ENCODE results near the gene PNPLA8.
A peak's percentile ranks its signal among the peaks of the same experiment; 100 is the strongest.

Gene PNPLA8

GRCh38 chr7:108459922-108460551, 65.9 kb downstream of the PNPLA8 start:
- peaks cover 37% of the 10 kb centered on the region for H3K27me3 ChIP-seq
- H3K27ac ChIP-seq, result no peak overlapping the region
- no peaks in the 10 kb centered on the region for H3K9me3 ChIP-seq
- no peak overlapping the region for H3K4me2 ChIP-seq
- peaks cover 12% of the 10 kb centered on the region for H4K20me1 ChIP-seq
- peaks cover 11% of the 10 kb centered on the region for H3K4me1 ChIP-seq
- H3K4me3 ChIP-seq, result no peak overlapping the region
- no peak for TF ChIP-seq Cebpa-rat (IDR thresholded peaks at IDR 0.05)
- H3K9ac ChIP-seq, result no peak overlapping the region
- H3K36me3 ChIP-seq, result no peaks in the 10 kb centered on the region

- Histone ChIP-seq H3K27me3 (peaks cover 57% of the 10 kb centered on the region), H3K4me1 (peaks cover 21% of the 10 kb centered on the region), H3K36me3 (no peaks in the 10 kb centered on the region), H3K9me3 (no peaks in the 10 kb centered on the region), H3K4me2 (no peak overlapping the region), H3K9ac (no peak overlapping the region), H4K20me1 (peaks cover 25% of the 10 kb centered on the region), H3K27ac (no peak overlapping the region), H3K4me3 (no peak overlapping the region)
- TF ChIP-seq Cebpa-rat (IDR thresholded peaks at IDR 0.05), result no peak
Observed at GRCh38 chr7:108457871-108458270, 68.1 kb downstream of the PNPLA8 start.

GRCh38 chr7:108456845-108457540, 68.9 kb downstream of the PNPLA8 start:
- Histone ChIP-seq H3K9ac (no peak overlapping the region), H4K20me1 (peaks cover 25% of the 10 kb centered on the region), H3K9me3 (no peaks in the 10 kb centered on the region), H3K4me1 (peaks cover 21% of the 10 kb centered on the region), H3K27ac (no peak overlapping the region), H3K4me2 (no peak overlapping the region), H3K36me3 (no peaks in the 10 kb centered on the region), H3K27me3 (peaks cover 57% of the 10 kb centered on the region), H3K4me3 (no peak overlapping the region)
- no peak for TF ChIP-seq Cebpa-rat (IDR thresholded peaks at IDR 0.05)

GRCh38 chr7:108455998-108456677, 69.8 kb downstream of the PNPLA8 start, which contains the start of gene NRCAM:
NRCAM (minus strand) TSS chr7:108456436; CDS start chr7:108240064, 216,372 bp downstream.
- Histone ChIP-seq H3K9ac (peak within 1 kb of the TSS; percentile 27; the same call in 1 of the 2 replicates), H3K27me3 (peaks cover 57% of the 10 kb centered on the region)

GRCh38 chr7:108455551-108455997, 70.4 kb downstream of the PNPLA8 start:
- Histone ChIP-seq H3K27ac (no peak overlapping the region), H3K4me2 (peak overlapping the region; percentile 100)

More at GRCh38 chr7:108455998-108456677, 69.8 kb downstream of the PNPLA8 start, which contains the start of gene NRCAM:
- Histone ChIP-seq H3K4me3 (peak within 1 kb of the TSS; percentile 71), H3K27ac (no peak within 1 kb of the TSS), H3K4me1 (peaks cover 21% of the 10 kb centered on the region), H3K4me2 (peak within 1 kb of the TSS; percentile 100), H4K20me1 (peaks cover 25% of the 10 kb centered on the region), H3K9me3 (no peaks in the 10 kb centered on the region), H3K36me3 (no peaks in the 10 kb centered on the region)
- TF ChIP-seq Cebpa-rat (IDR thresholded peaks at IDR 0.05), result no peak

GRCh38 chr7:108454674-108455550, 71.0 kb downstream of the PNPLA8 start:
- Histone ChIP-seq H3K4me3 (peak overlapping the region; percentile 71), H3K9me3 (no peaks in the 10 kb centered on the region), H3K9ac (peak overlapping the region; percentile 27; the same call in 1 of the 2 replicates), H3K4me1 (peaks cover 21% of the 10 kb centered on the region), H3K36me3 (no peaks in the 10 kb centered on the region), H4K20me1 (peaks cover 25% of the 10 kb centered on the region), H3K27me3 (peaks cover 57% of the 10 kb centered on the region), H3K4me2 (peak overlapping the region; percentile 100), H3K27ac (no peak overlapping the region)
- TF ChIP-seq Cebpa-rat (IDR thresholded peaks at IDR 0.05), result no peak

More at GRCh38 chr7:108455551-108455997, 70.4 kb downstream of the PNPLA8 start:
- H3K9ac ChIP-seq, result 0 out of 2 replicates have a peak overlapping the region, but pooled peaks have one; percentile 27
- TF ChIP-seq Cebpa-rat (IDR thresholded peaks at IDR 0.05), result no peak
- no peaks in the 10 kb centered on the region for H3K9me3 ChIP-seq
- H3K27me3 ChIP-seq, result peaks cover 57% of the 10 kb centered on the region
- H3K4me1 ChIP-seq, result peaks cover 21% of the 10 kb centered on the region
- peak overlapping the region; percentile 71 for H3K4me3 ChIP-seq
- H3K36me3 ChIP-seq, result no peaks in the 10 kb centered on the region
- peaks cover 25% of the 10 kb centered on the region for H4K20me1 ChIP-seq

- Histone ChIP-seq H3K27ac (no peak overlapping the region), H3K4me3 (peak overlapping the region; percentile 71), H3K36me3 (no peaks in the 10 kb centered on the region), H4K20me1 (peaks cover 25% of the 10 kb centered on the region), H3K4me2 (peak overlapping the region; percentile 100), H3K4me1 (peaks cover 21% of the 10 kb centered on the region), H3K27me3 (peaks cover 57% of the 10 kb centered on the region), H3K9ac (no peak overlapping the region), H3K9me3 (no peaks in the 10 kb centered on the region)
- no peak for TF ChIP-seq Cebpa-rat (IDR thresholded peaks at IDR 0.05)
Observed at GRCh38 chr7:108454317-108454673, 71.6 kb downstream of the PNPLA8 start.

GRCh38 chr7:108453320-108453719, 72.6 kb downstream of the PNPLA8 start:
- Histone ChIP-seq H3K4me3 (no peak overlapping the region), H4K20me1 (peaks cover 25% of the 10 kb centered on the region), H3K4me2 (no peak overlapping the region), H3K27me3 (peaks cover 53% of the 10 kb centered on the region), H3K9ac (no peak overlapping the region), H3K36me3 (no peaks in the 10 kb centered on the region), H3K4me1 (peaks cover 21% of the 10 kb centered on the region), H3K9me3 (no peaks in the 10 kb centered on the region), H3K27ac (no peak overlapping the region)
- no peak for TF ChIP-seq Cebpa-rat (IDR thresholded peaks at IDR 0.05)

GRCh38 chr7:108452707-108453106, 73.2 kb downstream of the PNPLA8 start:
- no peaks in the 10 kb centered on the region for H3K9me3 ChIP-seq
- no peak overlapping the region for H3K4me2 ChIP-seq
- H4K20me1 ChIP-seq, result peaks cover 25% of the 10 kb centered on the region
- TF ChIP-seq Cebpa-rat (IDR thresholded peaks at IDR 0.05), result no peak
- no peak overlapping the region for H3K27ac ChIP-seq
- H3K36me3 ChIP-seq, result no peaks in the 10 kb centered on the region
- H3K27me3 ChIP-seq, result peaks cover 47% of the 10 kb centered on the region
- H3K9ac ChIP-seq, result no peak overlapping the region
- H3K4me3 ChIP-seq, result no peak overlapping the region
- peaks cover 21% of the 10 kb centered on the region for H3K4me1 ChIP-seq
